RWPE2 (cell line): ENCODE measurements around the gene SRBD1.
A peak's percentile ranks its signal among the peaks of the same experiment; 100 is the strongest.

Source experiments
- ATAC-seq: fragments of 200-7000 bp; cut with Tn5 transposase; 3 replicates; pipeline ENCODE4 v1.9.1; 2021; ENCODE audit warnings: low read depth
- DNase-seq: peaks from one replicate; pipeline ENCODE4 v3.0.0-alpha.2; 2020; ENCODE audit warnings: low spot score
- H3K27ac ChIP-seq: fragments of 450-650 bp; 2 replicates; pipeline ENCODE4 v1.5.1; 2017; ENCODE audit warnings: mild to moderate bottlenecking; ENCODE audit not compliant: poor library complexity, severe bottlenecking
- H3K27me3 ChIP-seq: fragments of 250-450 bp; sonication (Bioruptor Pico); 2 replicates; pipeline ENCODE4 v1.5.1; 2021; ENCODE audit warnings: mild to moderate bottlenecking, moderate library complexity; ENCODE audit not compliant: insufficient read depth, poor library complexity, severe bottlenecking
- H3K36me3 ChIP-seq: fragments of 250-450 bp; sonication (Bioruptor Pico); 2 replicates; pipeline ENCODE4 v1.5.1; 2020; ENCODE audit warnings: low read depth, mild to moderate bottlenecking, moderate library complexity
- H3K4me1 ChIP-seq: fragments of 250-450 bp; sonication (Bioruptor Pico); 2 replicates; pipeline ENCODE4 v1.5.1; 2021; ENCODE audit warnings: mild to moderate bottlenecking, moderate library complexity; ENCODE audit not compliant: insufficient read depth, poor library complexity, severe bottlenecking
- H3K4me3 ChIP-seq: fragments of 250-450 bp; sonication (Bioruptor Pico); 2 replicates; pipeline ENCODE4 v1.5.1; 2021; ENCODE audit warnings: mild to moderate bottlenecking, moderate library complexity; ENCODE audit not compliant: severe bottlenecking
- H3K9me3 ChIP-seq: fragments of 250-450 bp; sonication (Bioruptor Pico); 2 replicates; pipeline ENCODE4 v1.5.1; 2021; ENCODE audit warnings: mild to moderate bottlenecking, moderate library complexity; ENCODE audit not compliant: severe bottlenecking
- CTCF ChIP-seq: fragments of 450-650 bp; IDR thresholded peaks from one replicate; pipeline ENCODE4 v1.5.1; 2017; ENCODE audit warnings: mild to moderate bottlenecking, moderate library complexity; ENCODE audit not compliant: poor library complexity, severe bottlenecking

The SRBD1 gene

GRCh38 chr2:45469314-45470099 is 141.6 kb downstream of the SRBD1 start:
- peaks cover 23% of the 10 kb centered on the region for H3K4me1 ChIP-seq
- peak overlapping the region; percentile 20 for H3K27ac ChIP-seq
- H3K9me3 ChIP-seq: no peaks in the 10 kb centered on the region
- no peak for TF ChIP-seq CTCF
- ATAC-seq: peak; percentile 87
- no peaks in the 10 kb centered on the region for H3K36me3 ChIP-seq
- no peak overlapping the region for H3K4me3 ChIP-seq
- no peaks in the 10 kb centered on the region for H3K27me3 ChIP-seq
- no peak for DNase-seq

GRCh38 chr2:45468279-45468678 is 142.8 kb downstream of the SRBD1 start:
- H3K9me3 ChIP-seq: no peaks in the 10 kb centered on the region
- no peaks in the 10 kb centered on the region for H3K36me3 ChIP-seq
- ATAC-seq: no peak
- H3K27me3 ChIP-seq: no peaks in the 10 kb centered on the region
- TF ChIP-seq CTCF: no peak
- DNase-seq: no peak
- peaks cover 23% of the 10 kb centered on the region for H3K4me1 ChIP-seq
- no peak overlapping the region for H3K27ac ChIP-seq
- H3K4me3 ChIP-seq: no peak overlapping the region

GRCh38 chr2:45466053-45466452 is 145.0 kb downstream of the SRBD1 start:
- TF ChIP-seq CTCF: no peak
- Histone ChIP-seq H3K27ac (no peak overlapping the region), H3K4me3 (no peak overlapping the region), H3K27me3 (no peaks in the 10 kb centered on the region), H3K9me3 (no peaks in the 10 kb centered on the region), H3K4me1 (peaks cover 22% of the 10 kb centered on the region), H3K36me3 (no peaks in the 10 kb centered on the region)
- DNase-seq (no peak), ATAC-seq (no peak)

- no peaks in the 10 kb centered on the region for H3K9me3 ChIP-seq
- peaks cover 12% of the 10 kb centered on the region for H3K4me1 ChIP-seq
- H3K27ac ChIP-seq: no peak overlapping the region
- TF ChIP-seq CTCF: no peak
- ATAC-seq: no peak
- no peaks in the 10 kb centered on the region for H3K27me3 ChIP-seq
- H3K36me3 ChIP-seq: no peaks in the 10 kb centered on the region
- no peak overlapping the region for H3K4me3 ChIP-seq
- no peak for DNase-seq
Measured at GRCh38 chr2:45460825-45461224, 150.2 kb downstream of the SRBD1 start.

- ATAC-seq (no peak), DNase-seq (no peak)
- Histone ChIP-seq H3K27ac (no peak overlapping the region), H3K27me3 (no peaks in the 10 kb centered on the region), H3K4me1 (peaks cover 12% of the 10 kb centered on the region), H3K4me3 (no peak overlapping the region), H3K9me3 (no peaks in the 10 kb centered on the region), H3K36me3 (no peaks in the 10 kb centered on the region)
- no peak for TF ChIP-seq CTCF
Measured at GRCh38 chr2:45459860-45460259, 151.2 kb downstream of the SRBD1 start.
